A673 (cell line): ENCODE measurements around the gene SIM2. TPM values are rescaled to one million over a fixed set of nuclear protein-coding genes. Genes with fewer than 3 reads are reported as not detected.

ENCODE experiments used
- BruUV-seq: library from RNA; stranded (reverse); fragments of 400-500 nt; replicated peaks from 2 replicates; lab custom pipeline; 2021; lab: Mats Ljungman, UMichigan
- CTCF ChIA-PET: fragments of 300-600 bp; sonication (Branson Sonifier 250); formaldehyde crosslinking; loops from one replicate; lab custom pipeline; 2022; ENCODE audit warnings: antibody characterized with exemption; lab: Charles Lee
- POLR2A ChIA-PET: fragments of 300-600 bp; sonication (Branson Sonifier 250); formaldehyde crosslinking; loops from one replicate; lab custom pipeline; 2022; ENCODE audit warnings: antibody characterized with exemption; ENCODE audit not compliant: low non-redundant PET; lab: Charles Lee
- DNase-seq: peaks from one replicate; pipeline ENCODE4 v3.0.0-alpha.2; 2015; ENCODE audit warnings: low spot score
- H3K27ac ChIP-seq: fragments of 200-600 bp; sonication (generic); 2 replicates; pipeline ENCODE4 v1.5.1; 2016; ENCODE audit warnings: mixed run types, low read depth, mild to moderate bottlenecking, mixed read lengths, antibody characterized with exemption, low read length; ENCODE audit not compliant: poor library complexity, severe bottlenecking
- H3K27me3 ChIP-seq: fragments of 200-600 bp; sonication (generic); replicated peaks from 2 replicates; pipeline ENCODE4 v1.6.1; 2017; ENCODE audit warnings: mixed run types, low read depth, mild to moderate bottlenecking, mixed read lengths, antibody characterized with exemption, low read length; ENCODE audit not compliant: insufficient read depth, poor library complexity
- H3K36me3 ChIP-seq: fragments of 200-600 bp; sonication (generic); 2 replicates; pipeline ENCODE4 v1.6.1; 2016; ENCODE audit warnings: mixed run types, mild to moderate bottlenecking, mixed read lengths, antibody characterized with exemption, low read length; ENCODE audit not compliant: insufficient read depth, poor library complexity, severe bottlenecking
- H3K4me1 ChIP-seq: fragments of 200-600 bp; sonication (generic); 2 replicates; pipeline ENCODE4 v1.6.1; 2017; ENCODE audit warnings: mixed run types, mild to moderate bottlenecking, mixed read lengths, antibody characterized with exemption, low read length; ENCODE audit not compliant: insufficient read depth, poor library complexity, severe bottlenecking
- H3K4me3 ChIP-seq: fragments of 200-600 bp; sonication (generic); 2 replicates; pipeline ENCODE4 v1.5.1; 2016; ENCODE audit warnings: low read depth, mixed run types, mild to moderate bottlenecking, mixed read lengths, low read length; ENCODE audit not compliant: poor library complexity, severe bottlenecking
- H3K9me3 ChIP-seq: fragments of 200-600 bp; sonication (generic); 2 replicates; pipeline ENCODE4 v1.6.1; 2016; ENCODE audit warnings: mixed run types, low read depth, mild to moderate bottlenecking, mixed read lengths, antibody characterized with exemption, low read length; ENCODE audit not compliant: poor library complexity, severe bottlenecking
- EZH2 ChIP-seq: fragments of 200-600 bp; sonication (generic); IDR thresholded peaks from 2 replicates; pipeline ENCODE4 v1.6.1; 2017; ENCODE audit warnings: borderline replicate concordance, low read depth, mild to moderate bottlenecking, mixed read lengths, antibody characterized with exemption, low read length; ENCODE audit not compliant: poor library complexity, severe bottlenecking
- intact Hi-C: fragments of 100-400 bp; cut with micrococcal nuclease; formaldehyde crosslinking; loops from one replicate; pipeline ENCODE4 v1.10.0; 2022; ENCODE audit not compliant: unreplicated experiment
- total RNA-seq: library from RNA; stranded (reverse); gene quantifications from 2 replicates; pipeline ENCODE4 v1.2.3, GENCODE V29; 2021
- TF ChIP-seq, protein P1 (sequence below): fragments of 300-800, 200-600 bp; sonication (generic); conservative IDR thresholded peaks from 2 replicates; pipeline ENCODE4 v1.5.1; 2017; ENCODE audit warnings: low read depth, mild to moderate bottlenecking, antibody characterized with exemption, low read length, moderate library complexity, mixed read lengths

Gene SIM2
- total RNA-seq, 1 experiment from 2014 or later = 42.7 TPM

DNA sequence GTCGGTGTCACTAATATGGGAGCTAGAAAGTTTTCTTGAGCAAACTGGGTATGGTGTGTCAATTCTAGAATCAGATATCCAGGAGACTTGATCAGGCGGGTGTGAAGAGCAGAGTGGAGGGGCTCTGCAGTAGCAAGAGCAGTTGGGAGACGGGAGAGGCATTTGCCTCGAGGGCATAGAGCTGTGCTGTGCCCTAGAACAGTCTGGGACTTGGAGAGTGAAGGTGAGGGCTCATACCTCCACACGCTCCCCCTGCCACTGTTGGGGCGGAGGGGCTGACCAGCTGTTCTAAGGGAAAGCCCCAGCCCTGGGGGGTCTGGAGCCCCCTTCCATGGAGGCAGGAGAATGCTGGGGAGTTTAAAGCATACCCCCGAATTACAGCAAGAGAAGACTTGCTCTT, 33.8 kb downstream of the SIM2 start:
- H3K36me3 ChIP-seq = peaks cover 41% of the 10 kb centered on the region
- no peak for DNase-seq
- H3K27ac ChIP-seq = no peak overlapping the region
- no peaks in the 10 kb centered on the region for H3K4me1 ChIP-seq
- H3K4me3 ChIP-seq = no peak overlapping the region
- H3K27me3 ChIP-seq = no peaks in the 10 kb centered on the region
- no peak for TF ChIP-seq EZH2
- TF ChIP-seq, protein P1, sequence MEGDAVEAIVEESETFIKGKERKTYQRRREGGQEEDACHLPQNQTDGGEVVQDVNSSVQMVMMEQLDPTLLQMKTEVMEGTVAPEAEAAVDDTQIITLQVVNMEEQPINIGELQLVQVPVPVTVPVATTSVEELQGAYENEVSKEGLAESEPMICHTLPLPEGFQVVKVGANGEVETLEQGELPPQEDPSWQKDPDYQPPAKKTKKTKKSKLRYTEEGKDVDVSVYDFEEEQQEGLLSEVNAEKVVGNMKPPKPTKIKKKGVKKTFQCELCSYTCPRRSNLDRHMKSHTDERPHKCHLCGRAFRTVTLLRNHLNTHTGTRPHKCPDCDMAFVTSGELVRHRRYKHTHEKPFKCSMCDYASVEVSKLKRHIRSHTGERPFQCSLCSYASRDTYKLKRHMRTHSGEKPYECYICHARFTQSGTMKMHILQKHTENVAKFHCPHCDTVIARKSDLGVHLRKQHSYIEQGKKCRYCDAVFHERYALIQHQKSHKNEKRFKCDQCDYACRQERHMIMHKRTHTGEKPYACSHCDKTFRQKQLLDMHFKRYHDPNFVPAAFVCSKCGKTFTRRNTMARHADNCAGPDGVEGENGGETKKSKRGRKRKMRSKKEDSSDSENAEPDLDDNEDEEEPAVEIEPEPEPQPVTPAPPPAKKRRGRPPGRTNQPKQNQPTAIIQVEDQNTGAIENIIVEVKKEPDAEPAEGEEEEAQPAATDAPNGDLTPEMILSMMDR = no peak
- no TSS peak for BruUV-seq
- CTCF ChIA-PET = no interaction called here
- intact Hi-C loops = no loop called here
- no peaks in the 10 kb centered on the region for H3K9me3 ChIP-seq
- POLR2A ChIA-PET = no interaction called here

DNA sequence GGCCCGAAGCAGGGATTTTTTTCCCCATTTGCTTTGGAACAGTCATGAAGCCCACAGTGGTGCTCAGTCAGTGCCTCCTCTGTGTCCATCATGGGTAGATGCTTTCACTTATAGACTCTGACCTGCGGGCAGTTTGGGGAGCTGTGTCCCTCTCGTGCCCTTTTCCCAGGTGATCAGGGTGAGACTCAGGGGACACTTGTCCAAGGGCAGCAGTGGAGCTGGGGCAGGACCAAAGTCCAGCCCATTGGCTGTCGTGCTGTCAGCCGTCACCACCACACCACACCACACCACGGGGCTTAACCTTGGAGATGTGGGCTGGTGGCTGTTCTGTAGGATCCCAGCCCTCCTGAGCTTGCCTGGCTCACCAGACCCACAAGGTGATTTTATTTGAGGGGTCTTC, 34.9 kb downstream of the SIM2 start:
- H3K36me3 ChIP-seq = peaks cover 39% of the 10 kb centered on the region
- BruUV-seq = no TSS peak
- TF ChIP-seq EZH2 = no peak
- TF ChIP-seq, protein P1 = no peak
- H3K4me1 ChIP-seq = no peaks in the 10 kb centered on the region
- no peak for DNase-seq
- H3K27me3 ChIP-seq = no peaks in the 10 kb centered on the region
- ChIA-PET CTCF (no interaction called here), POLR2A (no interaction called here)
- no peak overlapping the region for H3K4me3 ChIP-seq
- H3K9me3 ChIP-seq = no peaks in the 10 kb centered on the region
- intact Hi-C loops = no loop called here
- H3K27ac ChIP-seq = no peak overlapping the region

DNA sequence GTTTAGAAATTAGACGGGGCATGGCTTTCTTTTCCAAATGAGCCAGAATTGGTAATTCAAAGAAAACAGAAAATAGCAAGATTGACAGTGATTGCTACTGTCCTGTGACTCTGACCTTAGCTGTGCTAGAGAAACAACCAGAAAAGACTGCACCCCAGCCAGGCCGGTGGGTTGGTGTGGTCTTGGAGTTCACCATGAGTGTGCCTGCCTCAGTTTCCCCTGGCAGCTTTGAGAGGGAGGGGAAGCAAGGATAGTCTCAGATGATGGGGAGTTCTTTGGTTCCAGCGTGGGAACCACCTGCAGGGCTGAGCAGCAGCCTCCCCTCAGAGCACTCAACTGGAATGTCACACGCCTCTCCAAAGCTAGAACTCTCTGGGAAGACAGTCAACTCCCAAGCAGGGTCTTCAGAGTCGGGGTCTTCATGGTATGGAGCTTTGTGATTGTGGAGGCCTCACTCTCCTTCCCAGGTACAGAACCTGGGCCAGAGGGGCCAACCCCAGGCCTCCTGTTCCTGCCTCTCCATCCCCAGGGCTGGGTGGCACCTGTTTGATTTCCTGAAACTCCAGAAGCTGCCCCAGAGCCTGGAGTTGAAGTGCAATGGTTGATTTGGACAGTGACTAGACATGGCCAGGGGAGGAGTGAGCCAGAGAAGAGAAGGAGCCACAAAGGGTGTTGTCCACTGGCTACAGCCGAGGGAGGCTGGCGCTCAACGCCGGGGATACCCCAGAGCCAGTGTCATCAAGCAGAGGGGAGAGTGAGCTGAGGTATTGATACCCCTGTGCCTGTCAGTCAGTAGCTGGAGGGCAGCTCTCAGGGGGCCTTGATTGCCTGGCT, 35.7 kb downstream of the SIM2 start:
- no TSS peak for BruUV-seq
- Histone ChIP-seq H3K27ac (no peak overlapping the region), H3K27me3 (no peaks in the 10 kb centered on the region), H3K4me1 (no peaks in the 10 kb centered on the region), H3K36me3 (peaks cover 42% of the 10 kb centered on the region), H3K9me3 (no peaks in the 10 kb centered on the region), H3K4me3 (no peak overlapping the region)
- intact Hi-C loops = no loop called here
- DNase-seq = no peak
- POLR2A ChIA-PET = interaction anchor here (0.5 kb wide), 1 partner anchor 18 kb away, joined by 5 read pairs; no protein-coding TSS in a partner anchor
- CTCF ChIA-PET = no interaction called here
- TF ChIP-seq, protein P1 = no peak
- TF ChIP-seq EZH2 = no peak
